Subcutaneous abdominal adipose tissue (tissue), 5 donors: ENCODE data around the gene ANKLE1.

ENCODE experiments used
- H3K27ac ChIP-seq: one replicate; pipeline ENCODE4 v1.7.0; 2013; ENCODE audit warnings: low read depth, mild to moderate bottlenecking, inconsistent platforms, low read length, moderate library complexity
- H3K27me3 ChIP-seq, 5 donors: one replicate each; pipeline ENCODE4 v1.7.0; 2013; ENCODE audit warnings: low read length in 5 of 5, inconsistent platforms in 1 of 5; ENCODE audit not compliant: control insufficient read depth in 5 of 5, insufficient read depth in 4 of 5
- H3K36me3 ChIP-seq, 5 donors: one replicate each; pipeline ENCODE4 v1.7.0; 2013; ENCODE audit warnings: low read length in 5 of 5; ENCODE audit not compliant: control insufficient read depth in 5 of 5, insufficient read depth in 5 of 5
- H3K4me1 ChIP-seq, 5 donors: one replicate each; pipeline ENCODE4 v1.7.0; 2013; ENCODE audit warnings: low read length in 5 of 5, mild to moderate bottlenecking in 3 of 5, moderate library complexity in 1 of 5; ENCODE audit not compliant: control insufficient read depth in 5 of 5, insufficient read depth in 5 of 5
- H3K4me3 ChIP-seq, 5 donors: one replicate each; pipeline ENCODE4 v1.7.0; 2013; ENCODE audit warnings: low read length in 5 of 5, low read depth in 1 of 5
- H3K9ac ChIP-seq, 5 donors: one replicate each; pipeline ENCODE4 v1.7.0; 2013; ENCODE audit warnings: low read length in 5 of 5, mild to moderate bottlenecking in 4 of 5, moderate library complexity in 3 of 5
- H3K9me3 ChIP-seq, 5 donors: one replicate each; pipeline ENCODE4 v1.7.0; 2013; ENCODE audit warnings: low read length in 5 of 5; ENCODE audit not compliant: control insufficient read depth in 5 of 5
- donor health status: healthy.
- donor health status: healthy.
- donor health status: healthy.
- donor health status: healthy.
- donor health status: healthy.

ANKLE1 gene

GRCh38 chr19:17281391-17282304 is at the start of gene ANKLE1:
Gene ANKLE1 (plus strand): TSS chr19:17281901. CDS start chr19:17281921, 20 bp downstream.
- H3K4me1 ChIP-seq: peaks cover 0 to 19% (median 17%) of the 10 kb centered on the region in 5 donors
- no peaks in the 10 kb centered on the region for H3K9me3 ChIP-seq
- H3K4me3 ChIP-seq: peak within 1 kb of the TSS in 3 of 5 donors; percentile 34 to 64 (median 50)
- peaks cover 0 to 21% (median 18%) of the 10 kb centered on the region in 5 donors for H3K36me3 ChIP-seq
- H3K9ac ChIP-seq: peak within 1 kb of the TSS in 3 of 5 donors; percentile 32 to 52 (median 47)
- peaks cover 0 to 17% (median 14%) of the 10 kb centered on the region in 5 donors for H3K27me3 ChIP-seq
- H3K27ac ChIP-seq: no peak within 1 kb of the TSS

GRCh38 chr19:17232258-17232657 is 49.4 kb upstream of the ANKLE1 start:
- H3K27me3 ChIP-seq: no peaks in the 10 kb centered on the region
- H3K4me1 ChIP-seq: peaks cover 0 to 40% (median 30%) of the 10 kb centered on the region in 5 donors
- H3K27ac ChIP-seq: no peak overlapping the region
- H3K4me3 ChIP-seq: no peak overlapping the region
- peaks cover 0 to 46% (median 29%) of the 10 kb centered on the region in 5 donors for H3K36me3 ChIP-seq
- H3K9ac ChIP-seq: no peak overlapping the region
- H3K9me3 ChIP-seq: no peaks in the 10 kb centered on the region

GRCh38 chr19:17234911-17235299 is 46.8 kb upstream of the ANKLE1 start:
- H3K36me3 ChIP-seq: peaks cover 0 to 45% (median 27%) of the 10 kb centered on the region in 5 donors
- H3K9ac ChIP-seq: peak overlapping the region in 2 of 5 donors; percentile 51 to 61
- peak overlapping the region; percentile 46 for H3K27ac ChIP-seq
- peaks cover 0 to 35% (median 28%) of the 10 kb centered on the region in 5 donors for H3K4me1 ChIP-seq
- no peaks in the 10 kb centered on the region for H3K9me3 ChIP-seq
- peak overlapping the region in 4 of 5 donors; percentile 42 to 63 (median 59) for H3K4me3 ChIP-seq
- no peaks in the 10 kb centered on the region for H3K27me3 ChIP-seq

GRCh38 chr19:17235300-17235970 is 46.3 kb upstream of the ANKLE1 start:
- H3K36me3 ChIP-seq: peaks cover 0 to 46% (median 25%) of the 10 kb centered on the region in 5 donors
- peaks cover 0 to 41% (median 33%) of the 10 kb centered on the region in 5 donors for H3K4me1 ChIP-seq
- H3K9ac ChIP-seq: peak overlapping the region in 2 of 5 donors; percentile 51 to 61
- peak overlapping the region in 4 of 5 donors; percentile 42 to 63 (median 59) for H3K4me3 ChIP-seq
- no peaks in the 10 kb centered on the region for H3K9me3 ChIP-seq
- peak overlapping the region; percentile 46 for H3K27ac ChIP-seq
- no peaks in the 10 kb centered on the region for H3K27me3 ChIP-seq

GRCh38 chr19:17235971-17236777 is 45.5 kb upstream of the ANKLE1 start:
- Histone ChIP-seq H3K27ac (peak overlapping the region; percentile 41), H3K9me3 (no peaks in the 10 kb centered on the region), H3K4me3 (peak overlapping the region in 3 of 5 donors; percentile 58 to 63 (median 60)), H3K4me1 (peaks cover 0 to 48% (median 40%) of the 10 kb centered on the region in 5 donors), H3K27me3 (no peaks in the 10 kb centered on the region), H3K36me3 (peaks cover 0 to 41% (median 25%) of the 10 kb centered on the region in 5 donors), H3K9ac (peak overlapping the region in 1 of 5 donors; percentile 4)

- Histone ChIP-seq H3K27ac (no peak overlapping the region), H3K36me3 (peaks cover 0 to 35% (median 19%) of the 10 kb centered on the region in 5 donors), H3K4me1 (peaks cover 0 to 49% (median 45%) of the 10 kb centered on the region in 5 donors), H3K4me3 (no peak overlapping the region), H3K27me3 (no peaks in the 10 kb centered on the region), H3K9me3 (no peaks in the 10 kb centered on the region), H3K9ac (no peak overlapping the region)
Observed at GRCh38 chr19:17236811-17237543, 44.7 kb upstream of the ANKLE1 start.

GRCh38 chr19:17237747-17238706 is 43.7 kb upstream of the ANKLE1 start:
- Histone ChIP-seq H3K9ac (no peak overlapping the region), H3K27me3 (no peaks in the 10 kb centered on the region), H3K27ac (no peak overlapping the region), H3K4me1 (peaks cover 0 to 56% (median 53%) of the 10 kb centered on the region in 5 donors), H3K36me3 (peaks cover 0 to 24% (median 11%) of the 10 kb centered on the region in 5 donors), H3K9me3 (no peaks in the 10 kb centered on the region), H3K4me3 (no peak overlapping the region)

- H3K27me3 ChIP-seq: no peaks in the 10 kb centered on the region
- peak overlapping the region; percentile 89 for H3K27ac ChIP-seq
- H3K4me3 ChIP-seq: no peak overlapping the region
- peak overlapping the region in 2 of 5 donors; percentile 16 to 60 for H3K9ac ChIP-seq
- peaks cover 0 to 18% (median 7%) of the 10 kb centered on the region in 5 donors for H3K36me3 ChIP-seq
- H3K4me1 ChIP-seq: peaks cover 2 to 63% (median 53%) of the 10 kb centered on the region in 5 donors
- H3K9me3 ChIP-seq: no peaks in the 10 kb centered on the region
Observed at GRCh38 chr19:17240062-17240752, 41.5 kb upstream of the ANKLE1 start.
